GM03348 (cell line): ENCODE results near the gene HTR4.

ENCODE experiments used
- DNase-seq: peaks from one replicate; pipeline ENCODE4 v3.0.0; 2012; ENCODE audit warnings: low spot score

Gene HTR4

DNA sequence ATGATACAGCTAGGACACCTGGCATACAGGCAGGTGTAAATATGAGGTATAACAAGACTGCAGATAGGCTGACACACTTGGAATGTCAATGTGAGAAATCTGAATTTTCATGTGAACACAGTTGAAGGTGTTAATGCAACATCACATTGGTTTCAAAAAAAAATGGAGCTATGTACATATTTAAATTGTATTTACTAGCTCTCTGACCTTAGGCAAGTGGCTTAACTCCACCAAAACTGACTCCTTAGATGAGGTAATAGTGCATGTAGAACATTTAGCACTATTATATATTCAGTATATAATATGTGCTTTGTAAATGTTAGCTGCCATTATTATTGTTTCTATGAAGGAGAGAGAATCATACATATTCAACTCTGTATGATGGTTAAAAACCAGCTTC, 48.0 kb downstream of the HTR4 start:
- DNase-seq, result no peak

DNA sequence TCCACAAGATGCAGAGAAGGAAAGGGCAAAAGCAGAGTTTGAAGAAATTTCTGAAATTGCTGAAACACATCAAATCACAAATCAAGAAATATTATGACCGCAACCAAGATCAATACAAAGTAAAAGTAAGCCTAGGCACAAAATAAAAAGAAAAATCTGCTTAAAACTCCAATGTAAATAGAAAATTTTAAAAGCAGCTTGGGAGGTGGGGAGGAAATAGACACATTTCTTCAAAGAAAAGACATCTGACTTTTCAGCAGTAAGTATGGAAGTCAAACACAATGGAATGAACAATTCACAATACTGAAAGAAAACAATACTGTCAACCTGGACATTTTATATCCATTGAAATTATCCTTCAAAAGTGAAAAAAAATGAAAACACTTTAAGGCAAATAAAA, 55.1 kb downstream of the HTR4 start:
- no peak for DNase-seq

DNA sequence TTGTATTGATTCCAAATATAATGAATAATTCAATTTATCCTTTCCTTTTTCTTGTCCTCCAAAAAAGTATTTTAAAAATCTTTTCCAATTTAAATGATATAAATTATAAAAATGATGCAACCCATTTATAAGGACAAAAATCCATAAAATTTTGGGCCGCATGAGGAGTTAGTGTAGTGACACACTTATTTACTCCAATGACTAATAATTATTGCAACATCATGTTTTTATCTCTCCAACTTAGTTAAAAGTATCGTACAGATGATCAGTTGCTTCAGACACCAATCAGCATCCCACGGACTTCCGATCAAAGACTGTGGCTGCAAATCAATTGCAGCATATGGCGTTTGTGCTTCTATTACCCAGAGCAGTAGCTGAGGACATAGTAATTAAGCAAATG, 58.6 kb downstream of the HTR4 start:
- no peak for DNase-seq

DNA sequence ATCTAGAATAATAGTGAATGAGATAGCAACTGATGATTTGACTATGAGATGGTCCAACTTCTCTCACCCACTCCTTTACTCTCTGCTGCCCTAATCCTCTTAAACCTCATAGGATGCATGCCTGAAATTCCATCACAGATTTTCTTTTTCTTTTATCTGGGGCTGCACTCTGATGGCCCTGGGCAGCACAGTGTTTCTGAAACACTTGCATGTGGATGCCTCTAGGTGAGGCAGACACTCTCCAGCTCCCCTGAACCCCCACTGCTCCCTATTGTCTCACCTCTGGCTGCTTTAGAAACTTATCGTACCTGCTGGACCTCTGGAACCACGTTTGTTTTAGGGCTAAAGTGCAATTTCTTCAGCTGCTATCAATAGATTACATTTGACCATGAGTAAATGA, 67.5 kb downstream of the HTR4 start:
- DNase-seq, result no peak

DNA sequence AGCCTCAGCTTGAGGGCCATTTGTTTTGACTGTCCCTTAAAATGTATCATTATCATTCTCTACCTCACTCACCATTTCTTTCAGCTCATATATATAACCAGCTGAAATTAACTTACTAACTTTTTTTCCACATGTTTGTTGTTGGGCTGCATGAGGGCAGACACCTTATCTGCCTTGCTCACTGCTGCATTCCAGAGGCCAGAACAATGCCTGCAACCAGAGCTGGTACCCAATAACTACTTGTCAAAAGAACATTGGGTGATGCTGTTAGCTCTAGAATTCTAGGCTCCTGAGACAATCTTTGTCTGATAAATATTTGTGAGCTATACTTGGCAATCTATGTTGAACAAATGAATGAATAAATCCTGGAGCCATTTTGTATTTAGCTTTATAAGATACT, 68.3 kb downstream of the HTR4 start:
- no peak for DNase-seq

DNA sequence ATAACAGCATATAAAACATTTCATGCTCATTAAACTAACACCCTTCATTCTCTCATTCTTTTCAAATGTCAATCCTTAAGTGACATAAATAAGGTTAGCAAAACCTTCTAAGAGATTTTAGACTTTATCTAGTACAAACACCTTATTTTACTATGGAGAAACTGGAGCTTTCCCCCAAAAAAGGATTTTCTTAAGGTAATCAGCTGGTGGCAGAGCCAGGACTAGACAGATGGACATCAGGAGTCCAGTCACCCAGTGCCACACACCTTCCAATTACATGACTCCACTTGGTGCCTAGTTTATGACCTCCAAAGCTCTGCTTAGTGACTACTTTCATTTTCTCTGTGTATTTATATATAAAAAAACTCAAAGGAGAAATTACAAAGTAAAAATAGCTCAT, 70.2 kb downstream of the HTR4 start:
- no peak for DNase-seq

DNA sequence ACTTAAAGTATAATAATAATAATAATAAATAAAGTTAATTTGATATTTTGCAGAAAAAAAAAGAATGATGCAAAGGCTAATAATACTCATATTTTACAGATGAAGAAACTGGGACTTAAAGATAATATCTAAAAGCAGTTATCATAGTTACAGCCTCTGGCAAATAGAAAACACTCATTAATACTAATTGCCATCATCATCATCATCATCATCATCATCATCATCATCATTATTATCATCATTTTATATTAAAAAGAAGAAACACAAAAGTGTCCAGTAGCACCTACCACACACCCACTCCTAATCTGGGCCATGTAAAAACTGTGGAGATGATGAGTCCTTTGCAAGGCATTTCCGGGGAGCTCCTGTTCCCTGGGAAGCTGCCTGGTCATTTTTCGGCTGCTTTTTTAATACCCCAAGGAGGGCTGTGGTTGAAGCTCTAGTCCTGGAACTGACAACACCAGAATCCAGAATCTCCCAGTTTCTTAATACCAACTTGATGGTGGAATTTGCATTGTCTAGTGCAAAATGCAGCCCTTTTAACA, 70.8 kb downstream of the HTR4 start:
- DNase-seq, result no peak

DNA sequence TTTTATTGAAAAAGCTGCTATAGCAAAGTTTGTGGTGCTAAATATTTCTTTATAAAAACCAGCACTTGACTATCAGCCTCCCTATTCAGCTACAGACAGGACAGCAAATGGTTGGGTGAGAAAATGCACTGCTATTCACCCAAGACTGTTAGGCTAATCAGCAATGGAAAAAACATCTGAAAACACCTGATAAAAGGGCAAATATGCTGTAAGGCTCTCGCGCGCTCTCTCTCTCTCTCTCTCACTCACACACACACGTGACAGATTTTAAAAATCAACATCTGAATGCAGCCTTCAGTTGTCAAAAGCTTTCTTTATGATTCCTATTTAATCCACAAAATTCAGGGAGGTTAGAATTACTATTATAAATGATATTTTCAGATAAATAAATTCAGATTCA, 80.2 kb downstream of the HTR4 start:
- DNase-seq, result no peak

DNA sequence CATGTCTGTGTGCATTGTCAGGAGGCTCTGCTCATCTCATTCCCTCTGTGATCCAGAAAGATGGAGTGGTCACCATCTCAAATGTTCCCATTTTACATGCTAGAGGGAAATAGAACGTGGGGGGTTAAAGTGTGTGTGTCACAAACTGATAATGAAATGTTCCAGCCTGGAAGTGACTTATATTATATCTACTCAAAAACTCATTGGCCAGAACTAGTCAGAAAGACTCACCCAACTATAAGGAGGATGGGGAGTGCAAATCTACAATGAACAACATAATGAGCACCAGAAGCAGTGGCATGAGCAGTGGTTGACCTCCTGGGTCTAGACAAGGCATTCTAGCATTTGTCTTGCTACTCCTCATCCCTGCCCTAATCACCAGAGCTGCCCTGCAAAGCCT, 81.0 kb downstream of the HTR4 start:
- no peak for DNase-seq

DNA sequence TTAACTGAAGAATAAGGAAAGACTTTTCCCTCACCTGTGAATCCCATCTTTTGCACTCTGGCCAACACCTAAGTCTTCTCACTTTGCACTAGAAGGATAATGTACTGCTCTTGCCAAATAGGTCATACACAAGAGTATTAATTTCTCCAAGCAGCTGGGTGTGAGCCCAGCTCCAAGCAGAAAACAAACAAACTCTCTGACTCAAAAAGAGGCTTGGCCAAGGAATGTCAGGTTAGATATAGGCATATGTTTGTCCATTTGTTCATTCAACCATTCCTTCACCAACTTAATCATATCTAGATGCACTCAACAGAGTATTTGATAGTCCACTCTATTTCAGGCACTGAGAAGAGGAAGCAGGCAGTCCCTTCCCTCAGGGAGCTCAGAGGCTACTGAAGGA, 84.4 kb downstream of the HTR4 start:
- no peak for DNase-seq

DNA sequence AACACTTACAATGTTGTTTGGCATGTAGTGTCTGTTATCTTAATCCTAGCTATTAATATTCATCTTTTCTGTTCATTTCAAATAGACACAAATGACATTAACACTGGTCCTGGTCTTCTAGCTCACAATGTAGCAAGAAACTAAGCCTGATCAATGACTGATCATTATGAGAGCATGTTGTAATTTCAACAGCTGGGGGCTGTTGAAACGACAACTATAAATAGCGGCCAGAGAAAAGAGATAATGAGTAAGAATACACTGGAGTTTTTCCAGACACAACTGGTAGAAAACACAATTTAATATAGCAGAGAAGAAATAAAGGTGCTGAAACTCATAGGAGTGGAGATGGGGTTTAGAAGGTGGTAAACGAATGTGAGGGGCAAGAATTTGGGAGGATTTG, 89.2 kb downstream of the HTR4 start:
- DNase-seq, result no peak

DNA sequence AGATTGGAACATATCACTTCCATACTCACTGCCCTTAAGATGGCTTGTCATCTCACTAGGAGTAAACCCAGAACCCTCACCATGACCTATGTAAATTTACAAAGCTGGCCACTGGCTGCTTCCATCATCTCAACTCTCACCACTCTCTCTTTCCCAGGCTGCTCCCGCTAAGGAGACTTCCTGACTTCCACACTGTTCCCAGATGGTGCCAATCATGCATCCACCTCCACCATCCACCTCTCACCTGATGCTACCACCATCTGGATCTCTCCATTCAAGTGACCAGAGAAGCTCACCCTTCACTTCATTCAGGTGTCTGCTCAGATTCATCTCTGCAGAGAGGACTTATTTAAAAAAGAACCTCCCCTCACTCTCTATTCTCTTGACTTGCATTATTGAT, 91.3 kb downstream of the HTR4 start:
- DNase-seq, result no peak

DNA sequence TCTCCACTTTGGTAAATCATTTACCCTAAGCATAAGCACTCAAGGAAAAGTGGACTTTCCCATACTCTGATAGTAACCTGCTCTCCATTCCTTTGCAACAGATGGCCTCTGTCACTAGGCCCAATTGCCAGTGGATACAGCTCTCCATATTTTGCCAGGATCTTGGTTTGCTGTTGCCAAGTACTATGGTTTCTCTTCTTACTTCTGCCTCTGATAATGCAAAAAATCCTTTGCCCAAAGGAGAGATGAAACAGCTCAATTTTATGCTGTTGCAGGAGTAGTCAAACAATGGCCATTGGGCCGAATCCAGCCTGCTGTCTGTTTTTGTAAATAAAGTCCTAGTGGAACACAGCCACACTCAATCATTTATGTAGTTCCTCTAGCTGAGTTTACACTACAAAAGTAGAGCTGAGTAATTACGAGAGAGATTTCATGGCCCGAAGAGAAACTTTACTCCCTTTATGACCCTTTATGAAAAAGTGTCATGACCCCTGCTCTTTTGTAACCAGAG, 92.5 kb downstream of the HTR4 start:
- no peak for DNase-seq

DNA sequence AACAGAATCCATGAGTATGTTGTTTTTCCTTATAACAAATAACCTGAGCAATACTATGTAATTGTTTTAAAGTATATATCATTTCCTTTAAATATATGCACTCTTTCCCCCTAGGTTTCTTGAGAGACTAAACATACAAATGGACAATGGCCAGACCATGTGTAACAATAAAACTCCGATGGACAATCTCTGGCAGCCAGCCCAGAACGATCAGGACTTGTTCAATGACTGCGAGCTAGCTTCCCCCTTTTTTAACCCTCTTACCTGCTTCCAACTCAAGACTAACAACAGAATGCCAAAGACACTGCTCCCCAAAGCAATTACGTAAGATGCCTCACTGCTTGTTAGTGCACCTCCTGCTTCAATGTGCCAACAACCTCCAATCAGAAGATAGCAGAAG, 94.9 kb downstream of the HTR4 start:
- DNase-seq, result no peak

DNA sequence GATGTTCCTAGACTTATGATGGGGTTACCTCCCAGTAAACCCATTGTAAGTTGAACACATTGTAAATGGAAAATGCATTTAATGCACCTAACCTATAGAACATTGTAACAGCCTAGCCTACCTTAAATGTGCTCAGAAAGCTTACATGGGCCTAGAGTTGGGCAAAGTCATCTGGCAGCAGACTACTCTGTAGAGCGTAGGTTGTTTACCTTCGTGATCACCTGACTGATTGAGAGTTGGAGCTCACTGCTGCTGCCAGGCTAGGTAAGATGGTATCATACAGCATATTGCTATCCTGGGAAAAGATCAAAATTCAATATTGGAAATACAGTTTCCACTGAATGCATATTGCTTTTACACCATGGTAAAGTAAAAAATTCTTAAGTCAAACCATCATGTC, 95.4 kb downstream of the HTR4 start:
- no peak for DNase-seq

DNA sequence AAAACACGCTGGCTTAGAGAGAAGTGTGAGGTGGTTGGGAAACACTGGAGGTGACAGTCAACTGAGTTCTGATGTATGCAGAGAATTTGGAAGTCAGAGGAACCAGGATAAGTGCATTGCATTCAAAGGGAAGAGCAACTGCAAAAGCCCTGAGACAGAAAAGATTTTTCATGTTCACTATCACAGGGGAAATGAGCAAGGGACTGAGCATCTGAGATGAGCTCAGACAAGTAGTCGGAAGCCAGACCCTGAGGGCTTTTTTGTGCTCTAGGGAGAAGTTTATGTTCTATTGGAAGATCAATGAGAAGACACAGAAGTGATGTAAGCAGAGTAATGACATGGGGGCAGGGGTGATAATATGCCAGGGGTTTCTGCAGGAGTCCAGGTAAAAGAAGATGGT, 97.5 kb downstream of the HTR4 start:
- DNase-seq, result no peak

DNA sequence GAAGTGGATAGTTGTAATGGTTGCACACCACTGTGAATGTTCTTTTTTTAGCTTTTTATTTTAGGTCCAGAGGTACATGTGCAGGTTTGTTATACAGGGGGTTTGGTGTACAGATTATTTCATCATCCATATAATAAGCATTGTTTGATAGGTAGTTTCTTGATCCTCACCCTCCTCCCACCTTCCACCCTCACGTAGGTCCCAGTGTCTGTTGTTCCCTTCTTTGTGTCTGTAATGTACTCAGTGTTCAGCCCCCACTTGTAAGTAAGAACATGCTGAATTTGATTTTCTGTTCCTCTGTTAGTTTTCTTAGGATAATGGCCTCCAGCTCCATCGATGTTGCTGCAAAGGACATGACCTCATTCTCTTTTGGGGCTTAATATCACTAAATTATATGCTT, 99.7 kb downstream of the HTR4 start:
- no peak for DNase-seq

DNA sequence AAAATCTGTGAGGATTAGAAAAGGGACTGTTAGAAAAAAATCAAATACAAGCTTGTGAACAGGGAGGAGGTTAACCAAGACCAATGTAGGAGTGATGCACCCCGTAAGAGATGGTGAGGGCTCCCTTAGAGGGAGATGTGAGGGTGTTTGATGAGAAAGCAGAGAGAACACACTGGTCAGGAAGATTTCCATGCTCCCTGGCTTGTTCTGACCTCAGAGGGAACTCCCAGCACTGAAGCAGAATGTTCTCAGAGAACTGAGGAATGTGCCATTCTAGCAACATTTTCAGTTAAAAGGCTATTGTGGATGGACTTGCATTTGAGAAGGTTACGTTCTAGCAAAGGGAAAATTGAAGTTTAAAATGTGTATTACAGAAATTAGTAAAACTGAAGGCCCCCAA, 110.6 kb downstream of the HTR4 start:
- DNase-seq, result no peak

DNA sequence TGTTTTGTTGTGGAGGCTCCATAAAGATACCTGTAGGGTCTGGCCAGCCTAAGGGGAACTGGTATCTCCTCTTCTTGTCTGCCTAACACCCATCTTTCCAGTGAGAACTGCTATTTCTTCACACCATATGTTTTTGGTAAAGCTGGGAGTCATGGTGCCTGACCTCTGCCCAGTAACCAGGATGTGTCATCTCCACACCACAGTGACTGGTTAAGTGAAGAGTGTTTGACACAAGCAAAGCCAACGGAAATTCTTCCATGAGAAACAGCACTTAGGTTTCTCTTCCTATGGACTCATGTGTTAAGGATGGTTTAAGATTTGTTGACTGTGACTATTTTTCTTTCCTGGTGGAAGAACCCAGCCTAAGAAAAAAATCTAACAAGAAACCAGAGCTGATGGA, 111.5 kb downstream of the HTR4 start:
- DNase-seq, result peak; percentile 46

DNA sequence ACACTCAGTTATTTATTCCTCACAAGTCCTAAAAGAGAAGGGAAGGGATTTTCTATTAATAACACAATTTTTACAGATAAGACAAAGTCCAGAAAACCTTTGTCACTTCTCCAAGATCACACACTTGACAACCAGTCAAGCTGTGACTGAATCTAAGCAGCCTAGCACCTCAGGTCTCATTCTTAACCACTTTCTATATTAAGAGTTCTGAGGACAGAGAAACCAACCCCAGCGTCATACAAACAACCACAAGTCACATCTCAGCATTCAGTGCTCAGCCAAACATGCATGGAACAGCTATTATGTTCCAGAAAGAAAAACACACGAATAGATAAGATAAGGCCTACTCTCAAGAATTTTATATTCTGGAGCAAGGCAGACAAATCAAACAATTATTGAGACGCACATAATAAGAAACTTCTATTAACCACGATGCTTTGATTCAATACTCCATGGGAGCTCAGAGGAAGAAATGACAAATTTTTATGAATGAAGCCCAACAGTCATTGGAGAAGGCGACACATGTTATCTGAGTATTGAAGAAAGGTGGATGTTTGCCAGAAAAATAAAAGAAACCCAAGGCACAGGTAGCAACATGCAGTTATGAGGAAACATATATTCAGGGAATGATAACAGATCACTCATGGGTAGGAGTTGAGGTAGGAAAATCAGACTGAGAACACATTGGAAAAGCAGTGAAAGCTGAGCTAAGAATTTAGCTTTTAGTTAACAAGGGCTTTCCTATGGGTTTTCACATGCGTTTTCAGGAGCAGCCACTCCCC, 113.1 kb downstream of the HTR4 start:
- DNase-seq, result no peak

DNA sequence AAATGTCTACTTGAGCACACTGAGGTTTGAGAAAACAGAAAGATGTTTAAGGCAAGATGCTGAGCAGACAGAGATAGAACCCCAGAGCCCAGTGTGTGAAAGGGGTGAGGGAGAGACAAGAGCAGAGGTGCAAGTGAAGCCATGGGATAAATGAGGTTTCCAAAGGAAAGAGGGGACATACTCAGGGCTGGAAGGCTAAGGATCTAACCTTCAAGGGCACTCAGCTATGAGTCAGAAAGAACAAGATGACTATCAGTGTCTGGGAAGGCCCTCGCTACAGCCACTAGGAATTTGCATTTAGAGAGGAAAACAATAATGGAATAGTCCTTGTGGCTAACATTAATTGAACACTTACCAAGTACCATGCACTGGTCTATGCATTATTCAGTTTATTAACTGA, 113.7 kb downstream of the HTR4 start:
- no peak for DNase-seq

DNA sequence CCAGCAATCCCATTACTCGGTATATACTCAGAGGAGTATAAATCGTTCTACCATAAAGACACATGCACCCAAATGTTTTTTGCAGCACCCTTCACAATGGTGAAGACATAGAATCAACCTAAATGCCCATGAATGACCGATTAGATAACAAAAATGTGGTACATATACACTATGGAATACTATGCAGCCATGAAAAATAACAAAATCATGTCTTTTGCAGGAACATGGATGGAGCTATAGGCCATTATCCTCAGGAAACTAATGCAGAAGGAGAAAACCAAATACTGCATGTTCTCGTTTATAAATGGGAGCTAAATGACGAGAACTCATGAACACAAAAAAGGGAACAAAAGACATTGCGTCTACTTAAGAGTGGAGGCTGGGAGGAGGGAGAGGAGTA, 114.5 kb downstream of the HTR4 start:
- DNase-seq, result no peak

DNA sequence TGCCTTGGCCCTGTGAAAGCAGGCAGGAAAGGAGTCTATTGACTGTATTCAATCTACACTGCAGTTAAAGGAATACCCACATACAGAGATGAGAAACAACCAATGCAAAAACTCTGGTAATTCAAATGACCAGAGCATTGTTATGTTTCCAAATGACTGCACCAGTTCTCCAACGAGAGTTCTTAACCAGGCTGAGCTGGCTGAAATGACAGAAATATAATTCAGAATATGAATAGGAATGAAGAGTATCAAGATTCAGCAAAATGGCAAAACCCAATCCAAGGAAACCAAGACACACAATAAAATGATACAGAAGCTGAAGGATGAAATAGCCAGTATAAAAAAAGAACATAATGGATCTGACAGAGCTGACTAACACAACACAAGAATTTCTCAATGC, 119.1 kb downstream of the HTR4 start:
- no peak for DNase-seq

DNA sequence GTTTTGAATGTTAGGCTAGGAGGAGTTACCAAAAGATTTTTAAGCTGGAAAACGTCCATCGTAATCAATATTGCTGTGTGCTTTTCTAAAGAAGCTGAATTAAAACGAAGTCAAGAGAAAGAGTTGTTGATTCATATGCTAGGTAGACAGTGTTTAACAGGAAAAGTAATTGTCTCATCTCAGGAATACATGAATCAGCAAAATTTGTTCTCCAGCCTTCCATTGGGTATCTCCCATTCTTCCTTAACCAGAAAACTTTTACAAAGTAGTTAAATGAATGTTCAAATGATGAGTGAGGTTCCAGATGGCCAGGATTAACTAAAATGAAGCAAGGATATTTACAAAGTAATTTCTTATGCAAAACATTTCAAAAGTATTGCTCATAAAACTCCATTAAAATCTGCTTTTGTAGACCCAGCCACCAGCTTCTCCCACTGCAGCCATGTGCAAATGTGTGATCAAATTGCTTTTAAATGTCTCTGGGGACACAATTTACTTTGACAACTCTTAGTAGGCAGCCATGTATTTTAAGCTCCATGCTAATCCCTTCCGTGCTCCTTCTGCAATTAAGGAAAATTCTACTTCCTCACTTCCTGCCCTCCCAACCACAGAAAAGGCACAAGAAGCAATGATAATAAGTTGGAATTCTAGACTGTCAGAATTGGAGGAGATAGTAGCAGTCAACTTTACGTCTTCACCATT, 121.2 kb downstream of the HTR4 start:
- DNase-seq, result no peak
